ENCODE data around the gene ZNF394. TPM values are rescaled to one million over a fixed set of nuclear protein-coding genes. Genes with fewer than 3 reads are reported as not detected.

ZNF394 gene
- total and polyA plus RNA-seq, 2 donors (not counting 1 experiment from before 2014, with no cell fraction given): 50.5 to 80.7 TPM

DNA sequence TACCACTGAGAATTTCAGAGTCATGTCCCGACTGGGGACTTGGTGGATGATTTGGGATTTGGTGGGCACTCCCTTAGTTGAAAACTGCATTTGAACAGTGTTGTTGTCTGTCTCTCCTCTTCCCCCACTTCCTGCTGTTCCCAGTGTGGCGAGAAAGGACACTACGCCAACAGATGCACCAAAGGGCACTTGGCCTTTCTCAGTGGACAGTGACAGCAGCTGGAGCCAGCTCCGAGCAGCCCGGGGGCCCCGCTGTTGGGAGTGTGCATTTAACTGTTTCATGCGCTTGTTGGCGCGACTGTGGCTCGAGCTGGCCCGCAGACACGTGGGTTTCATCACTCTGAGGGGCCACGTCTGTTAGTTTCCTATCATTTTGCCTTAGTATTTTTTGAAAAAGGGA, 43.8 kb downstream of the ZNF394 start:
- Histone ChIP-seq H3K4me1 (ENCODE audit: control insufficient read depth in 2 of 2, insufficient read depth in 2 of 2, low read length in 2 of 2) (no peaks in the 10 kb centered on the region), H3K27ac (ENCODE audit: low read length in 2 of 2) (no peak overlapping the region), H3K36me3 (replicated peaks in 1 of 2; ENCODE audit: control extremely low read depth in 1 of 2, control insufficient read depth in 1 of 2, extremely low read depth in 1 of 2, insufficient read depth in 2 of 2, low read length in 1 of 2) (peaks cover 0 to 58% of the 10 kb centered on the region in 2 experiments), H3K27me3 (replicated peaks in 1 of 4; ENCODE audit: control extremely low read depth in 1 of 4, control insufficient read depth in 3 of 4, insufficient read depth in 4 of 4, low read length in 3 of 4) (no peaks in the 10 kb centered on the region), H3K4me3 (ENCODE audit: control extremely low read depth in 1 of 5, extremely low read depth in 1 of 5, insufficient read depth in 1 of 5, low read depth in 2 of 5, low read length in 4 of 5) (no peak overlapping the region), H2AFZ (ENCODE audit: insufficient read depth, low read depth, low read length, poor library complexity, severe bottlenecking) (no peak overlapping the region), H3K9me3 (ENCODE audit: control extremely low read depth in 1 of 3, control insufficient read depth in 2 of 3, insufficient read depth in 1 of 3, low read length in 2 of 3) (no peaks in the 10 kb centered on the region), H4K20me1 (ENCODE audit: control insufficient read depth, insufficient read depth, low read length, poor library complexity, severe bottlenecking) (peaks cover 49% of the 10 kb centered on the region), H3K4me2 (replicated peaks; ENCODE audit: low read depth, low read length, poor library complexity, severe bottlenecking) (no peak overlapping the region), H3K9ac (ENCODE audit: low read length) (no peak overlapping the region), H3K79me2 (ENCODE audit: control insufficient read depth, insufficient read depth, low read length) (peaks cover 51% of the 10 kb centered on the region)
- Mint-ChIP-seq H3K9me3 (ENCODE audit: insufficient read depth) (no peaks in the 10 kb centered on the region), H3K4me1 (peaks cover 7% of the 10 kb centered on the region), H3K4me3 (no peak overlapping the region), H3K27me3 (no peaks in the 10 kb centered on the region), H3K27ac (no peak overlapping the region)
- intact Hi-C loops (cut with micrococcal nuclease): no loop called here
- no peak for TF ChIP-seq EZH2 (IDR thresholded peaks at IDR 0.05; ENCODE audit: borderline replicate concordance, insufficient read depth, low read depth, low read length, poor library complexity, severe bottlenecking)
- TF ChIP-seq, protein P1, sequence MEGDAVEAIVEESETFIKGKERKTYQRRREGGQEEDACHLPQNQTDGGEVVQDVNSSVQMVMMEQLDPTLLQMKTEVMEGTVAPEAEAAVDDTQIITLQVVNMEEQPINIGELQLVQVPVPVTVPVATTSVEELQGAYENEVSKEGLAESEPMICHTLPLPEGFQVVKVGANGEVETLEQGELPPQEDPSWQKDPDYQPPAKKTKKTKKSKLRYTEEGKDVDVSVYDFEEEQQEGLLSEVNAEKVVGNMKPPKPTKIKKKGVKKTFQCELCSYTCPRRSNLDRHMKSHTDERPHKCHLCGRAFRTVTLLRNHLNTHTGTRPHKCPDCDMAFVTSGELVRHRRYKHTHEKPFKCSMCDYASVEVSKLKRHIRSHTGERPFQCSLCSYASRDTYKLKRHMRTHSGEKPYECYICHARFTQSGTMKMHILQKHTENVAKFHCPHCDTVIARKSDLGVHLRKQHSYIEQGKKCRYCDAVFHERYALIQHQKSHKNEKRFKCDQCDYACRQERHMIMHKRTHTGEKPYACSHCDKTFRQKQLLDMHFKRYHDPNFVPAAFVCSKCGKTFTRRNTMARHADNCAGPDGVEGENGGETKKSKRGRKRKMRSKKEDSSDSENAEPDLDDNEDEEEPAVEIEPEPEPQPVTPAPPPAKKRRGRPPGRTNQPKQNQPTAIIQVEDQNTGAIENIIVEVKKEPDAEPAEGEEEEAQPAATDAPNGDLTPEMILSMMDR (IDR thresholded peaks at IDR 0.05): no peak
- ATAC-seq (ENCODE audit: low read depth): no peak
- no peak for DNase-seq
- ChIA-PET POLR2A (no interaction called here), CTCF (no interaction called here)
- WGBS (ENCODE audit: insufficient coverage): 93% methylated on average over 12 of the region's 13 CpGs

DNA sequence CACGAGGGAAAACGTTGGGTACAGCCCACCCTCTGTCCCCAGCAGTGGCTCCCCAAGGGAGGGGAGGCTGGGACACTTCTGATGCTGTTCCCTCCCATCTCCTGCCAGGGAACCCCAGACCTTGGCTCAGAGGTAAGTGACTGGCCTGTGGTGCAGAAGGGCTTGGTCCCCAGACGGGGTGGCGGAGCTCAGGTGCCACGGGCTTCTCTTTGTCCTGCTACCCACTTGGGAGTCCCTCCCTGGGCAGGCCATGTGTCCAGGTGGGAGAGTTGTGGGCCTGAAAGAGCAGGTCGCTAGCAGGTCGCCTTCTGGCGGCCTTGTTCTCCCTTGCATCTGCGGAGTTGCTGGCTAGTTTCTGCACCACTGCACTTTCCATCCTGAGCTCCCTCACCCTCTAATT, 44.2 kb downstream of the ZNF394 start:
- TF ChIP-seq, protein P1 (IDR thresholded peaks at IDR 0.05): no peak
- TF ChIP-seq EZH2 (IDR thresholded peaks at IDR 0.05; ENCODE audit: borderline replicate concordance, insufficient read depth, low read depth, low read length, poor library complexity, severe bottlenecking): no peak
- intact Hi-C loops (cut with micrococcal nuclease): no loop called here
- POLR2A ChIA-PET: no interaction called here
- Mint-ChIP-seq H3K4me3 (no peak overlapping the region), H3K4me1 (peaks cover 7% of the 10 kb centered on the region), H3K9me3 (ENCODE audit: insufficient read depth) (no peaks in the 10 kb centered on the region), H3K27ac (no peak overlapping the region), H3K27me3 (no peaks in the 10 kb centered on the region)
- H3K4me3 ChIP-seq (ENCODE audit: control extremely low read depth in 1 of 5, extremely low read depth in 1 of 5, insufficient read depth in 1 of 5, low read depth in 2 of 5, low read length in 4 of 5): no peak overlapping the region
- ATAC-seq (ENCODE audit: low read depth) (no peak), DNase-seq (no peak)
- no peak overlapping the region for H3K9ac ChIP-seq (ENCODE audit: low read length)
- peaks cover 45% of the 10 kb centered on the region for H4K20me1 ChIP-seq (ENCODE audit: control insufficient read depth, insufficient read depth, low read length, poor library complexity, severe bottlenecking)
- H2AFZ ChIP-seq (ENCODE audit: insufficient read depth, low read depth, low read length, poor library complexity, severe bottlenecking): no peak overlapping the region
- peaks cover 47% of the 10 kb centered on the region for H3K79me2 ChIP-seq (ENCODE audit: control insufficient read depth, insufficient read depth, low read length)
- no peaks in the 10 kb centered on the region for H3K4me1 ChIP-seq (ENCODE audit: control insufficient read depth in 2 of 2, insufficient read depth in 2 of 2, low read length in 2 of 2)
- no peaks in the 10 kb centered on the region for H3K27me3 ChIP-seq (replicated peaks in 1 of 4; ENCODE audit: control extremely low read depth in 1 of 4, control insufficient read depth in 3 of 4, insufficient read depth in 4 of 4, low read length in 3 of 4)
- H3K36me3 ChIP-seq (replicated peaks in 1 of 2; ENCODE audit: control extremely low read depth in 1 of 2, control insufficient read depth in 1 of 2, extremely low read depth in 1 of 2, insufficient read depth in 2 of 2, low read length in 1 of 2): peaks cover 0 to 61% of the 10 kb centered on the region in 2 experiments
- WGBS (ENCODE audit: insufficient coverage): 84% methylated on average over 5 of the region's 9 CpGs
- H3K9me3 ChIP-seq (ENCODE audit: control extremely low read depth in 1 of 3, control insufficient read depth in 2 of 3, insufficient read depth in 1 of 3, low read length in 2 of 3): no peaks in the 10 kb centered on the region
- no peak overlapping the region for H3K4me2 ChIP-seq (replicated peaks; ENCODE audit: low read depth, low read length, poor library complexity, severe bottlenecking)
- CTCF ChIA-PET: interaction anchor here (0.5 kb wide), 1 partner anchor 496 kb away, joined by 3 read pairs; no protein-coding TSS in a partner anchor
- no peak overlapping the region for H3K27ac ChIP-seq (ENCODE audit: low read length in 2 of 2)
